Measurements from ENCODE around the gene TIMP1. TPM values are rescaled to one million over a fixed set of nuclear protein-coding genes. Genes with fewer than 3 reads are reported as not detected.

TIMP1 gene
- total RNA-seq, 1 donor from 2014 or later, result 309 TPM

- H3K27ac ChIP-seq, result peak overlapping the region; percentile 94
These were observed 20.5 kb upstream of the TIMP1 start for GRCh38 chrX:47561659-47562151.

GRCh38 chrX:47562615-47563243 is 19.5 kb upstream of the TIMP1 start:
- no peaks in the 10 kb centered on the region for H3K9me3 ChIP-seq
- no peaks in the 10 kb centered on the region for H3K27me3 ChIP-seq
- no peak overlapping the region for H3K4me3 ChIP-seq
- DNase-seq (ENCODE audit: extremely low spot score in 2 of 2), result no peak
- peaks cover 24% of the 10 kb centered on the region for H3K4me1 ChIP-seq
- intact Hi-C loops (cut with DNase I), result no loop called here
- H3K27ac ChIP-seq, result no peak overlapping the region
- TF ChIP-seq CTCF (IDR thresholded peaks at IDR 0.05) (no peak), POLR2A (IDR thresholded peaks at IDR 0.05) (no peak), POLR2AphosphoS5 (IDR thresholded peaks at IDR 0.05; ENCODE audit: insufficient read depth in 1 of 2, low read depth in 1 of 2) (no peak)
- H3K36me3 ChIP-seq, result no peaks in the 10 kb centered on the region

More at GRCh38 chrX:47561659-47562151, 20.5 kb upstream of the TIMP1 start:
- DNase-seq (ENCODE audit: extremely low spot score in 2 of 2), result no peak
- Histone ChIP-seq H3K4me3 (peak overlapping the region; percentile 48 to 52), H3K9me3 (no peaks in the 10 kb centered on the region), H3K27me3 (no peaks in the 10 kb centered on the region), H3K4me1 (peaks cover 24% of the 10 kb centered on the region), H3K36me3 (no peaks in the 10 kb centered on the region)
- intact Hi-C loops (cut with DNase I), result no loop called here
- TF ChIP-seq POLR2AphosphoS5 (IDR thresholded peaks at IDR 0.05; ENCODE audit: insufficient read depth in 1 of 2, low read depth in 1 of 2) (no peak), POLR2A (IDR thresholded peaks at IDR 0.05) (no peak), CTCF (IDR thresholded peaks at IDR 0.05) (no peak)

GRCh38 chrX:47563801-47564315 is 18.4 kb upstream of the TIMP1 start:
- no peaks in the 10 kb centered on the region for H3K9me3 ChIP-seq
- H3K4me1 ChIP-seq, result peaks cover 24% of the 10 kb centered on the region
- intact Hi-C loops (cut with DNase I), result no loop called here
- TF ChIP-seq POLR2A (IDR thresholded peaks at IDR 0.05) (no peak), CTCF (IDR thresholded peaks at IDR 0.05) (no peak), POLR2AphosphoS5 (IDR thresholded peaks at IDR 0.05; ENCODE audit: insufficient read depth in 1 of 2, low read depth in 1 of 2) (no peak)
- H3K36me3 ChIP-seq, result peaks cover 0 to 7% of the 10 kb centered on the region in 2 donors
- no peak for DNase-seq (ENCODE audit: extremely low spot score in 2 of 2)
- no peak overlapping the region for H3K4me3 ChIP-seq
- no peak overlapping the region for H3K27ac ChIP-seq
- no peaks in the 10 kb centered on the region for H3K27me3 ChIP-seq

GRCh38 chrX:47564438-47565085 is 17.7 kb upstream of the TIMP1 start:
- Histone ChIP-seq H3K27me3 (no peaks in the 10 kb centered on the region), H3K36me3 (peaks cover 0 to 7% of the 10 kb centered on the region in 2 donors), H3K4me3 (no peak overlapping the region), H3K4me1 (peaks cover 24% of the 10 kb centered on the region), H3K27ac (no peak overlapping the region), H3K9me3 (no peaks in the 10 kb centered on the region)
- DNase-seq (ENCODE audit: extremely low spot score in 2 of 2), result no peak
- TF ChIP-seq CTCF (IDR thresholded peaks at IDR 0.05) (no peak), POLR2A (IDR thresholded peaks at IDR 0.05) (no peak), POLR2AphosphoS5 (IDR thresholded peaks at IDR 0.05; ENCODE audit: insufficient read depth in 1 of 2, low read depth in 1 of 2) (no peak)
- intact Hi-C loops (cut with DNase I), result no loop called here

- intact Hi-C loops (cut with DNase I), result no loop called here
- no peak overlapping the region for H3K27ac ChIP-seq
- no peak for DNase-seq (ENCODE audit: extremely low spot score in 2 of 2)
- no peaks in the 10 kb centered on the region for H3K27me3 ChIP-seq
- H3K36me3 ChIP-seq, result peaks cover 0 to 7% of the 10 kb centered on the region in 2 donors
- no peaks in the 10 kb centered on the region for H3K9me3 ChIP-seq
- TF ChIP-seq CTCF (IDR thresholded peaks at IDR 0.05), result no peak
- TF ChIP-seq POLR2A (IDR thresholded peaks at IDR 0.05), result no peak
- TF ChIP-seq POLR2AphosphoS5 (IDR thresholded peaks at IDR 0.05; ENCODE audit: insufficient read depth in 1 of 2, low read depth in 1 of 2), result no peak
- peaks cover 15% of the 10 kb centered on the region for H3K4me1 ChIP-seq
- no peak overlapping the region for H3K4me3 ChIP-seq
These were observed 15.4 kb upstream of the TIMP1 start for GRCh38 chrX:47566841-47567240.

Measured in vagina (tissue), 2 donors.